Measurements from ENCODE around the gene USP30.
"Not testable (repeated sequence)": the region's sequence is repeated elsewhere in the genome, so short reads cannot be mapped to it uniquely, and the experiment has no call there.

The USP30 gene

GRCh38 chr12:109052414-109053323, at the start of gene USP30:
Gene USP30, plus strand, starts transcription at chr12:109052576. Its CDS starts 103 bp downstream, at chr12:109052679.
- DNase-seq: peak; percentile 28

DNA sequence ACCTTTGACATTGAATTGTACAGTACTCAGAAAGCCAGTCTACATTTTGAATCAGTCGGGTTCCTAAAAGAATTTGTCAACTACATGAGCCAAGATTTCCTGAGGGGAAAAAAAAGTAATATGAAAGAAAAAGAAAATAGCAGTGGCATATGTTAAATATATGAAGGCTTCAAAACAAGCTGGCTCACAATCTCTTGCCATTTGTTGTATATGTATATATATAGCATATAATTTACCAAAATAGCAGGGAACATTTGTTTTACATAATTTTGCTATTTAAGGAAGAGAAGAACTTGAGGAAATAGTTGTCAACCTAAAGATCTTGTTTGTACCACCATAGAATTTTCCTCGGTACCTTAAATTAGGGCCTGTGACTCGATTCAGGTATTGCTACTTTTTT, 48.4 kb upstream of the USP30 start:
- no peak for DNase-seq

DNA sequence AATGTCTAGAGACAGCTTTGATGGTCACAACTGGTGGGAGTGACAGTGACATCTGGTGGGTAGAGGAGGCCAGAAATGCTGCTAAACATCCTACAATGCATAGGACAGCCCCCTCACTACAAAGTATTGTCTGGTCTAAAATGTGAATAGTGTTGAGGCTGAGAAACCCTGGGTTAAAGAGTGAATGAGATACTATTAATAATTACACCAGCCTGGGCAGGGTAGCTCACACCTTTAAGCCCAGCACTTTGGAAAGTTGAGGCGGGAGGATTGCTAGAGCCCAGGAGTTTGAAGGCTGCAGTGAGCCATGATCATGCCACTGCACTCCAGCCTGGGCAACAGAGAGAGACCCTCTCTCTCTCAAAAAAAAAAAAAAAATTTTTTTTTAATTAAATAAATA, 42.6 kb upstream of the USP30 start:
- DNase-seq: no peak

DNA sequence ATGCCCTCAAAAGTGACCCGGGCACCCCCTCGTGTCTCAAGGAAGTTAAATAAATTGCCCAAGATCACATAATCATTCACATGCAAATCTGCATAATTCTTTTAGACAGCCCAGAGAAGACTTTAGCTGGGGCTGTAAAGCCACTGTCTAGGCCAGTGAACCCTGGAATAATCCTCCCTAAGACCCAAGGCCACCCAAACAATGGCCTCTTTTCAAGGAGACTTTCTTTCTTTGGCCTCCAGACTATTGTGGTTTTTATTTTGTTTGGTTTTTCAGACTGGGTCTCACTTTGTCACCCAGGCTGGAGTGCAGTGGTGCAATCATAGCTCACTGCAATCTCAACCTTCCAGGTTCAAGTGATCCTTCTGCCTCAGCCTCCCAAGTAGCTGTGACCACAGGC, 42.1 kb upstream of the USP30 start:
- DNase-seq: no peak

DNA sequence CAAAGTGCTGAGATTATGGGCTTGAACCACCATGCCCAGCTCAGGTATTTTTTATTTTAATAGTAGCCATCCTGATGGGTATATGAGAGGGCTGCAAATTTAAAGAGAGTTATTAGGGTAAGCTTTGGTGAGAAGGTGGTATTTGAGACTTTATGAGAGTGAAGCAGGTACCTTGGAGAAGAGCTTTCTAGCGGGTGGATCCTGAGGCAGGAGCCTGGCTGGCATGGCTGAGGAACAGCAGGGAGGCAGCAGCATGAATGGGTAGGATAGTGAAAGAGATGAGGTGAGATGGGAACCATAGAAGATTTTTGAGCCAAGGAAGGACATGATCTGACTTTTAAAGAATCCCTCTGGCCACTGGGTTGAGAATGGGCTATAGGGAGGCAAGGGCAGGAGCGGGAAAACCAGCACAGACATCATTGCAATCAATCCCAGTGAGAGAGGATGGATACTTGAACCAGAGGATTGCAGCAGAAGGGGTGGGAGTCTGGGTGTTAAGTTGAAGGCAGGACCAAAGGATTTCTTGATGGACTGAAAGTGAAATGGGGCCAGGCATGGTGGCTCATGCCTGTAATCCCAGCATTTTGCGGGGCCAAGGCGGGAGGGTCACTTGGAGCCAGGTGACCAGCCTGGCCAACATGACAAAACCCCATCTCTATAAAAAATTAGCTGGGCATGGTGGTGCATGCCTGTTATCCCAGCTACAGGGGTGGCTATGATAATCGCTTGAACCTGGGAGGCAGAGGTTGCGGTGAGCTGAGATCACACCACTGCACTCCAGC, 37.2 kb upstream of the USP30 start:
- DNase-seq: no peak

DNA sequence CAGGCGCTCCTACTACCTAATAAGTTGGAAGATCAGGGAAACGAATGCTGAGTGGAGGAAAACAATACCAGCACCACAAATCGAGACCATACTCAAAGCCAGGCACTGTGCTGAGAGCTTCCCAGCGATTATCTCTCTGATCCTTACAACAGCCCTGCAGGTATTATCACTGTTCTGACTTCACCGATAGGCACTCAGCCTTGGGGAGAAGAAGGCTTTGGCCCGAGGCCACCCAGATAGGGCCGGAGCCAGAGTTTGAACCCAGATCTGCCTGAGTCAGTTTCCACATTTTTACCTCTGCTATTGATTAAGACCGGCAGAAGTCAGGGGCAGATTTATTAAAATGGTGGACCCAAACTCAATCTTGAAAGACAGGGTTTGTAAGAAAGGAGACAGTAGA, 36.4 kb upstream of the USP30 start:
- no peak for DNase-seq

GRCh38 chr12:109016978-109017377, 35.4 kb upstream of the USP30 start:
- no peak for DNase-seq

- no peak for DNase-seq
Measured at GRCh38 chr12:109018296-109018695, 34.1 kb upstream of the USP30 start.

GRCh38 chr12:109020146-109020795, 32.1 kb upstream of the USP30 start:
- no peak for DNase-seq

DNA sequence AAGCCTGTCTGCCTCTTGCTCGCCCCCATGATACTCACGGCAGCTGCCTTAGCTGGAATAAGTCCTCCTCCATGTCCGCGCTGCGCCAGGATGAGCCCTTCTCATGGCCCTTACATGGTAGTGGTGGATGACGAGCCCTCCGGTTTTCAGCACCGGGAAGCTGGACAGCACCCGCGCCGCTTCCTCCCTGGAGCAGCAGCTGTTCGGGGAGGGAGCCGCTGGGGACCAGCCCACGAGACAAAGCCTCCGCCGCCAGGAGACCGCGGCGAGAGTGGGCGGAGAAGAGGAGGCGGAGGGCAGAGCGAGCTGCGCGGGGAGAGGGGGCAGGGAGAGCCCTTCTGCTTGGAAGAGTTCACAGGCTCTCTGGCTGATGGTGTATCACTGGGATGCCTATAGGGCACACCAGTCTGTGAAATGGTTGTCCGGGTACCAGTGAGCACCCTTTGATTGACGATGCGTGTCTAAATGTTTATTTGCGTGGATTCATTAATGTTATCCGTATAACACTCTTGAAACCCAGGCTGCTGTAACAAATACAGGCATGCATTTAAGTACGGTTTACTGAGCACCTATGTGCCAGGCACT, 31.5 kb upstream of the USP30 start, which contains the start of gene SVOP:
TSS of gene SVOP (minus strand) at position 273 of the 585 bp plus-strand sequence. CDS start at position 73, 200 bp downstream.
- no peak for DNase-seq

DNA sequence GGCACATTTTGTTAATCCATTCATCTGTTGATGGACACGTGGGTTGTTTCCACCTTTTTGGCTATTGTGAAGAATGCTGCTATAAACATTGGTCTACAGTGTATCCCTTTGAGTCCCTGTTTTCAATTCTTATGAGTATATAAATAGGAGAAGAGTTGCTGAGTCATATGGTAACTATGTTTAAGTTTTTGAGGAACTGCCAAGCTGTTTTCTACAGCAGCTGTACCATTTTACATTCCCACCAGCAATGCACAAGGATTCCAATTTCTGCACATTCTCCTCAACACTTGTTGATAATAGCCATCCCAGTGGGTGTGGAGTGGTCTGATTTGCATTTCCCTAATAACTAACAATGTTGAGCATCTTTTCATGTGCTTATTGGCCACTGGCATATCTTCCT, 24.6 kb upstream of the USP30 start:
- no peak for DNase-seq

DNA sequence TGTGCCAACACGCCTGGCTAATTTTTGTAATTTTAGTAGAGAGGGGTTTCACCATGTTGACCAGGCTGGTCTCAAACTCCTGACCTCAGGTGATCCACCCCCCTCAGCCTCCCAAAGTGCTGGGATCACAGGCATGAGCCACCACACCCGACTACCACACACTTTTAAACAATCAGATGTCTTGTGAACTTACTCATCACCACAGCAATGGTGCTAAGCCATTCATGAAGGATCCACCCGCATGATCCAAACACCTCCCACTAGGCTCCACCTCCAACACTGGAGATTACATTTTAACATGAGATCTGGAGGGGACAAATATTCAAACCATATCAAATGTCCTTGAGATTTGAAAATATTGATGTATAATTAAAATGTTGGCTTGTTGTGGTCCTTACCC, 23.8 kb upstream of the USP30 start:
- DNase-seq: not testable (repeated sequence)

GRCh38 chr12:109029411-109029810, 23.0 kb upstream of the USP30 start:
- no peak for DNase-seq

GRCh38 chr12:109033239-109034196, 18.9 kb upstream of the USP30 start:
- no peak for DNase-seq

GRCh38 chr12:109036975-109037374, 15.4 kb upstream of the USP30 start:
- DNase-seq: no peak

GRCh38 chr12:109044241-109044640, 8.1 kb upstream of the USP30 start:
- DNase-seq: no peak

GRCh38 chr12:109047081-109047805, 5.1 kb upstream of the USP30 start:
- no peak for DNase-seq

GRCh38 chr12:109048706-109049105, 3.7 kb upstream of the USP30 start:
- not testable (repeated sequence) for DNase-seq

DNA sequence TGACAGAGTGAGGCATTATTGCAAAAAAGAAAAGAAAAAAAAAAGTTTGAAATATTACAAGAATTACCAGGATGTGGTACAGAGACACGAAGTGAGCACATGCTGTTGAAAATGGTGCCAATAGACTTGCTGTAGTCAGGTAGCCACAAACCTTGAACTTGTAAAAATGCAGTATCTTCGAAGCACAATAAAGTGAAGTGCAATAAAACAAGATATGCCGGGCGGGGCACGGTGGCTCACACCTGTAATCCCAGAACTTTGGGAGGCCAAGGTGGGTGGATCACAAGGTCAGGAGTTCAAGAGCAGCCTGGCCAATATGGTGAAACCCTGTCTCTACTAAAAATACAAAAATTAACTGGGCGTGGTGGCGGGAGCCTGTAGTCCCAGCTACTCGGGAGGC, 2.6 kb upstream of the USP30 start:
- DNase-seq: not testable (repeated sequence)

DNA sequence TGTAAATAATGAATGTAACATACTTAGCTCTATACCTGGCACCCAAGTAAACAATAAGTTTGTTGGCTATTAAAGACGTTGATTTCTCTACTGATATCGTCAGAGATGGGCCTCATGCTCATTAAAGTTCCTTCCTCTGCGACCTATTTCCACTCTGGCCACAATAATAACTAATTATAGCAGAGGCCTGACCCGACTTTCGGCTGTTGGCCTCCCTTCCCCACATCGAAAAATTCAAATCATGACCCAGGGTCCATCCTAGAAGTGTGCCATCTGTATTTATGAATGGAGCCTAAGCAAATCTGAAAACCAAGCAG, 321 bp upstream of the USP30 start:
- DNase-seq: no peak

All from GOT3 (cell line).